HuH-7.5 (cell line): ENCODE results near the gene PID1.

Experiments
- DNase-seq: peaks from one replicate; pipeline ENCODE4 v3.0.0; 2011; ENCODE audit warnings: low spot score

The PID1 gene

DNA sequence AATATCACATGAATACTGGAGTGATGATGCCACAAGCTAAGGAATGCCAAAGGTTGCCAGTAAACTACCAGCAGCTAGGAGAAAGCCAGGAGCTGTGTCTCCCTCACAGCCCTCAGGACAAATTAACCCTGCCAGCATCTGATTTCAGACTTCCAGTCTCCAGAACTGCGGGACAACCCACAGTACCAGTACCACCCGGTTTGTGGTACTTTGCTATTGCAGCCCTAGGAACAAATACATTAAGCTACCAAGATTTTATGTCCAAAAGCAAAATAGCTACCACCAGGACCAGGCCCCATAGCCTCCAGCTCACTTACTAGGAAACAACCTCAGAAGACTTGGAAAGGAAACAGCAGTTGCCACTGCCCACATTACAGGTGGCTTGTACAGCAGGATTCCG is 10.0 kb downstream of the PID1 start:
- no peak for DNase-seq

DNA sequence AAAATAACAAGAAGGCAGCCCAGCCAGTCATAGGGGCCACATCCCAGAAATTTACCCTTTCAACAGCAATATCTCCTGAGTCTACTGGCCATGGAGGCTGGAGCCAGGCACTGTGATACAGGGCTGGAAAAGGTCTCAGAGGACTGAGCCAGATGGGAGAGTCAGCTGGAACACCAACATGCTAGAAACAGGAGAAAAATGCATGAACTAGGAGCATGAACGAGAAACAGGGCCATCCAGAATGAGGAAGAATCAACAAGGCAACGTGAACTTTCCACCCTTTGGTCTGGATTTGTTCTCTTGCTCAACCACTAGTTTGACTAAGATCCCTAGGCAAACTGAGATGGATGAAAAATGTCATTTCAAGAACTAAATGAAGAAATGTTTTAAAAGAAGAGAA is 13.1 kb downstream of the PID1 start:
- no peak for DNase-seq

DNA sequence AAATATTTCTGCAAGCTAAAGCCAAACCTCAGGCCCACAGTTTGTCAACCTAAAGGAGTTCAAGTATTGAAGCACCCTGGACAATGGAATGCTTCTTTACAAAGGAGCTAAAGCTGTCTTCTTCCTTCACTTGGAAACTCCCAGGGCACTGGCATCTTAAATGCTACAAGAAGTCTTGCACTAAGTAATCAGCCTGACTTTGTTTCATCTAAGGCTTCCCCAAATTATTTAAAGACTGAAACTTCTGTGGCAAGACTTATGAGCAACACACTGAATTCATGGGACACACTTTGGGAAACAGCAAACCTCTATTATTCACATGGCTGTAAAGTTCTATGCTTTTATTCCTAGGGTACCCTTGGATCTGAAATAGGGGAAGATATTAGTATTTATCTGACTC is 14.7 kb downstream of the PID1 start:
- DNase-seq = no peak

DNA sequence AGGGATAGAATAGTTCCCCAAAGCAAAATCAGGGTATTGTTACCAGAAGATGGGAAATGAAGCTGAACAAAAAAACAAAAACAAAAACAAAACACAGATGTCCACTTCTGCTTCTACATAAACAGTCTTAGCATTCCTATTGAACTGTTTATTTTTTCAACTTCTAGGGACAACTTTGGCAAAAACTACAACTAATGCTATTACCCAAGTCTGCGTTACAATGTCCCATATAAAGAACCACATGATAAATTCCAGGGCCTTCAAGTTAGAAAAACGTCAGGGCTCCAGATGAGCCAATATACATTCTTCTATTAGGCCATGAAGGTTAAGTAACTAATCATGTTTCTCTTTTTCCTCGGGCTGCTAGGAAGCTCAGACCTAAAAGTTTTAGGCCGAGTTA is 16.9 kb downstream of the PID1 start:
- no peak for DNase-seq

DNA sequence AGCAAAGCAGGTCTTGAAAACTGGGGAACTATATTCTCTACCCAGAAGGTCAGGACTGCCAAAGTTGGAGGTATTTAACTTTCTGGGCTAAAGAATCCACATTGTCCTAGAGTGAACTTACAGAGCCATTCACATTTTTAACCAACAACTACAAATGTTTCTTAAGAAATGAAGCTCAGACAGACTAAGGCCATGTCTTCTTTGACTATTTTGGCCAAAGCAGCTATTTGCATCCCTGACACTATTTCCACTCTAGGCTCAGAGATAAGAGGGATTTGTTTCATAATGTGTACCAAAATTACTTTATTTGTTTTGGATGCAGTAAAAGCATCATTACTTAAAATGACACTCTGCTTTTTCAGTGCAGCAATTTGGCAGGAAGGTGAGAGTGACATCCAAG is 18.1 kb downstream of the PID1 start:
- no peak for DNase-seq

DNA sequence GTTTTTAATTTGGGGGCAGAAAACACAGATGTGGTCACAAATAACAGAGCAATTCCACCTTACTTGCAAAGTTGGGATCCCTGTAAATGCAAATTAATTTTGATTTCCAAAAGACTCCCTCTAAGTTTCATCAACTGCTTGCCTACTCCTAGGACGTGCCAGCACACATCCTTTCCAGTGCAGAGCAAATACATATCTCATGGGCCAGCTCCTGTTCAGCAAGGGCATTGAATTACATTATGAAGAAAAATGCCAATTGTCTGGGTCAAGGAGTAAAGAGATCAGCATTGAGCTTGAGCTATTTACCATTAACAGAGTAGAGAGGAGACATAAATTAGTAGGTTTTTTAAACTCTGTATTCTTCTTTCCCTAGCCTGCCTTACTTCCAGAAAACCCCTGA is 18.8 kb downstream of the PID1 start:
- no peak for DNase-seq

DNA sequence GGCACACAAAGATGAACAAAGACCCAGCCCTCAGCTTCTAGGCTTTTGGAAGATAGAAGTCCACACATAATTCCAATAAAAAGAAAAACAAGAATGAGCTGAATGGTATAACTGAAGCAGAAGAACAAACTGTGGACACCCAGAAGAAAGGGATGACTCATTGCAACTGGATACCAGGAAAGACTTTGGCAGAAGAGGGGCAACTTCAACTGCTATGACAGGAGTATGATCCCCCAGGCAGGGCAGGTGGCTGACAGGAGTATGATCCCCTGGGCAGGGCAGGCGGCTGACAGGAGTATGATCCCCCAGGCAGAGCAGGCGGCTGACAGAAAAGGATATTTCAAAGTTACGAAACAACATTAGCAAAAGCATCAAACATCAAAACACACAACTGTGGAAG is 21.6 kb downstream of the PID1 start:
- no peak for DNase-seq

DNA sequence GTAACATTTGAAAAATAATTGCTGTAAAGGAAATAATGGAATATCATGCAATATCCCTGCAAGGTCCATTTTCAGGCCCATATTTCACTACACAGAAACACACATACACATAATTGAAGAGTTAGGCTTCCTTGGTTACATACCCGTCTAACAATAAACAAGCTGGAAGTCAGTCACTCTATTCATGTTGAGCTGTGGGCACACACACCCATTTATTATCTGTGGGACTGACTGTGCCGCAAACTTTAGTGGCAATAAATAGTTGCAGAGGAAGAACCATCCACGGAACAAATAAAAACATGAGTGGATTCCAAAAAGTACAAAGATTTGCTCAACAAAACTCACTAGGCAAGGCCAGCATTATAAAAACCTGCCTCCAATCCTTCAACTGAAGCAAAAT is 24.8 kb downstream of the PID1 start:
- DNase-seq = no peak

DNA sequence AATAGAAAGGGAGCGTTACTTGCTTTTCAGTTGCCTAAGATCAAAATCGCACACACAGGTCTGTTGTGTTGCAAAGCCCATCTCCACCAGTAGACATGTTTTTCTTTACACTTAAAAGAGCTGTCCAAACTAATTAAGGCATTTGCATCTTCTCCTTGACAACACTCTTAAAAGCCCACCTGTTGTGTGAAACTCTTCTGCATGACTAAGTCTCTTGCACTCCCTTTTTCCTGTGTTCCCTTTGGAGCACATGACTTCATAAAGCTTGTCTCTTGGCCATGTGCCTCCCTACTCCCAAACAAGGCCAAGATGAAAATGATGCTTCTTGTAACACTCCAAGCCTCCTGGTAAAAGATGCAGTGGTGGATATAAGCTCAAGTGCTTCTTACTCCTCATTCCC is 26.1 kb downstream of the PID1 start:
- no peak for DNase-seq

DNA sequence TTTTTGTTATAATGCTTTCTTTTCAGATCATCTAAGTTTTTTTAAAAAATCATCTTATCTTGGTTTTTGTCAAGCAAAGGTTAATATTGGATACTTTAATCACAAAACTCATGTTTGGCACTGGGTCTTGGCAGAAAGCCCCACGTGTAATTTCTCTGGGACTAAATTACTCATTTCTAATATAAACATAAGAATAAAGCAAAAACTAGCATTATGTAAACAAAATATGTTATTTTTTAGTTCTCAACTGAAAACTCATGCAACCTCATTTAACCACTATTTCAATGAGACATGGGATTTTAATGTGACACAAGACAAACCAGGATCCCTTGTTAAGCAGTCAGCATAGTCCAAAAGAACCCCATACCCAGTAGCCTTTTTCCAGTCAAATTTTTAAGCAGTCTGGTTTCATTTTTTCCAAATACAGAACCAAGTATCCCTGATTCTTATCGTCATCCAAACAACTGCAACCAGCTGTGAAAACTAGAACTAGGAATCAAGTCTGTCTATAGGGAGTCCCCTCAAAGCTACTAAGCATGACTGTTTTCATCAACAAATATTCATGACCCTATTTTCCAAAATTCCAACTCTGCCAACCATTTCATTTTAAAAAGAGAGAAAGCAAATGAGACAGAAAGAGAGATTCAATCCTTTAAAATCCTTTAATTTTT is 27.1 kb downstream of the PID1 start:
- no peak for DNase-seq

DNA sequence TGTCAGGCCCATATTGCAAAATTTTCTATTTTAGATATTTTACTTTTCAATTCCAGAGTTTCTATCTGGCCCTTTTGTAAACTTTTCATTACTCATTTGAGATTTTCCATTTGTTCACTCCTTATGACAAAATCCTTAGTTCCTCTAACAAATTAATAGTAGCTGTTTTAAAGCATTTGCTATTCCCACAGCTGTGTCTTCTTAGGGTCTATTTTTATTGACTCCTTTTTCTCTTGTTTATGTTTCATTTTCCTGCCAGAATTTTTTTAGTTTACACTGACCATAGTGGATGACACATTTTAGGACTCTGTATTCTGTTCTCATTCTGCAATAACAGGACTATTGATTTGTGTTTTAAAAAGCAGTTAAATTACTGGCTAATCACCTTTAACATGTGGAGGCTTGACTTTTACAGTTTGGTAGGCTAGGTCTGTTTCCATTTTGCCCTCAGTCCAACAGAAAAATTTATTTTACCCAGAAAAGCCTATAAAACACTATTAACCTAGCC is 30.0 kb downstream of the PID1 start:
- DNase-seq = no peak

DNA sequence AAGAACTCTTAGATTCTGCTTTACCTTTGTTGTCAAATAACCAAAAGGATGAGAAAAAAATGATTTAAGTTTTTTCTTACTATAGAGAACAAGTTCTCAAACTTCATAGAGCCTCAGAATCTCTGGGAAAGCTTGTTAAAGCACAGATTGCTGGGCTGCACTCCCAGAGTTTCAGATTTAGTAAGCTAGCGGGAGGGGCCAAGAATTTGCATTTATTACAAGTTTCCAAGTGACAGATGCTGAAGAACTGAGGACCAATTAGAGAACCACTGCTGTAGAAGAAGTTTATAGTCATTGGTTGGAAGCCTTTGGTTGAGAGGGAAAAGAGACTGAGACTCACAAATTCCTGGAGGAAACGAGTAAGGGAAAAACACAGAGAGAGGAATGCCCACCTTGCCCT is 32.1 kb downstream of the PID1 start:
- DNase-seq = no peak

DNA sequence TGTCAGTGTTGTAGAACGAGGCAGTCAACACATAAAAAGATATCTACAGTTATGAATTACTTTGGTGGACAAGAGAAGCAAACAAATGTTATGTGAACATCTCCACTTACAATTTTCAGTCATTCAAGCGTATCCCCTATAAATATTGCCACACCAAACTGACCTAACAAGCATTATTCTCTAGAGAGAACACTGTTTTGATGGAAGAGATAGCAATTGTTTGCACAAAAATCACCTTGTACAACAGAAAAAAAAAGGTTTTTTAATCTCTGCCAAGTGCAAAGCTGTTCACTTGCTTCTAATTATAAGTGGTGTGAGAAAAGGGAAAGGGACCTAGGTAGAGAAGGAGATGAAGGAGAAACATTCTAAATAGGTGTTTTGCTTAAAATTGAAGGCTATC is 33.8 kb downstream of the PID1 start:
- no peak for DNase-seq

DNA sequence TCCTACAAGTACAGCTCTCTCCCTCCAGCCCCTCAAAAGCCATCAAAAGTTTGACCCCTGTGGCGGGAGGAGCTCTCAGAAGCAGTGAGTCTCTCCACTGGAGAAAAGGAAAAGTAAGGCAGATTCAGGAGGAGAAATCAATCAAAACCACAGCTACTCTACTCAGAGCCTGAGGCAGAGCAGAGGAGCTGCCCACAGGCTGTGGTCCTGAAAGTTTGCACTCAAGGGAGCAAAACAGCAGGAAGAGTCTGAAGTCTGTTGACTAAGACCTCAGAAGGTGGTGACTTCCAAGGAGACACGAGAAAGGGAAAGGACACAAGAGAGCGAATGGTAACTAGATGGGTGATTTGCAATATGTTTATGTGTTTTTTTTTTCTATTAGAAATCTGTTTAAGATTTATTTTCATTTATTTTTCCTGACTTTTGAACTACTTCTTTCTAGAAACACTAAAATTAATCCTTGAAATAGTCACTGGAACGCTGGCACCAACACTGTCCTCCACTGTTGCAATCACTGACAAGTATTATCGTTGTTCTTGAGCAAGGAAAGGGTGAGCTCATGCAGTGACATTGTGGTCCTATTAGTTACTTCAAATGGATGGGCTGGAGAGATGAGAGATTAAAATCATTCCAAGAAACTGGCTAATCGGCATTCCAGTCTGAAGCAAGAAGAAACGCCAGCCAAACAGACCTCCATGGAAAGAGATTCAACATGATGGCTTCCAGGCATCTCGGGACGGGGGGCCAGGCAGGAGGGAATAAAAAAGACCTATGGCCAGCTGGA is 35.8 kb downstream of the PID1 start:
- no peak for DNase-seq

DNA sequence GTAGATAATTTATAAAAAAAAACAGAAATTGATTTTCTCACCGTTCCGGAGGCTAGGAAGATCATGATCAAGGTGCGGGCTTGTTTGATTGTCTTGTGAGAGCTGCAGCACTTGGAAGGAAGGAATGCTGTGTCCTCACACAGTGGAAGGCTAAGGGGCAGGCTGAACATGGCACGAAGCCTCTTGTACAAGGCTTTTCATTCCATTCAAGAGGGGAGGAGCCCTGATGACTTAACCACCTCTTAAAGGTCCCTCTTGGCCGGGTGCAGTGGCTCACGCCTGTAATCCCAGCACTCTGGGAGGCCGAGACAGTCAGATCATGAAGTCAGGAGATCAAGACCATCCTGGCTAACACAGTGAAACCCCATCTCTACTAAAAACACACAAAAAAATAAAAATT is 39.2 kb downstream of the PID1 start:
- DNase-seq = no peak

DNA sequence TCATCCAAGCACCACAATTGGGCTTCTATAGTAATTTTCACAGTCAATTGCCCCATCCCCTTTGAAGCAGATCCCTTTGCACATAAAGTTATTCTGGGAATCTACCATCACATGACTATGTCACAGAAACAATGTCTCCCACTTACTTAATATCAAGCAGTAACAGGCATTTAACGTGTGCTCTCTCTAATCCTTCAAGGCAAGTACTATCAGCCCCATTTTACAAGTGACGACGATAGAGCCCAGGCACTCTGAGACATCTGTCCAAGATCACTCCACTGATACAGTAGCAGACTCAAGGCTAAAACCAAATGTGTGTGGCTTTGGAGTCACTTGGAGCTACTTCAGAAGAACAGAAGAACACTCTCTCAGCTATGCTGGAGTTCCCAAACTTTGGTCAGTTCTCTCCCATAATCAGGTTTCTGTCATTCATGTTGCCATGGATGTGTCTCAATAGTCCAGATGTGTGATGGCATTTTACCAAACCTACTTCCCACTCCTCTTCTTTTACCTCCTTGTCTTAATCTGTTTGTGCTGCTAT is 39.7 kb downstream of the PID1 start:
- no peak for DNase-seq

DNA sequence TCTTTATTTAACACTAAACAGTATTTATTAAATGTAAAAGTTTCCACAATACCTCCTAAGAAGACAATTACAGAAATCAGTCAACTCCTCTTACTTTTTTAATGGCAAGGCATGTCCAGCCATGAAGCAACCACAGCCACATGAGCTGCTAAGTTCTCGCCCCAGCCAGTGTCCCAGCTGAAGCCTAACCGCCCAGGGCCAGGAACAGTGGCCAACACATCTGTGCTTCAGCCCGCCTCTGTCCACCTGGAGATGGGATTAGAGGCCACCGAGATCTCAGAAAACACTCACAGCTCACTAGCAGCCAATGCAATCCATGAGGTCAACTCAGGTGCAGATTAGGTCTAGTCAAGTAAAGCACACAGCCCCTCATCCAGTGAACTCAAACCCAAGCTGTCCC is 40.2 kb downstream of the PID1 start:
- DNase-seq = no peak

DNA sequence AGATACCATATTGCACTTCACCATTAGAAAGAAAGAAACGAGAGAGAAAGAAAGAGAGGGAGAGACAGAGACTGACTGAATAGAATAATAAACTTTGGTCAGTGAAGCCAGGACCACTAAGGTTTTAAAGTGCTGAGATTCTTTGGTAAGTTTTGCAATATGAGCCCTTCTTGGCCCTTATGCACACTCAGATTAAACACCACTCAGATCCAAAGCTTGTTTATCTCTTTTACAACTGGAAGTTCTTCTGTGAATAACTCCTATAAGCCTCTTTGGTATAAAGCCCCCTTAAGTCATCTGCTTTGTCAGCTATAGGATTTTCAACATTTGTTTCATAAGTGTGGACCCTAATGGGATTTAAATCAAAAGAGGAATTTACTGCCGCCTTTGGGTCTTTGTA is 40.8 kb downstream of the PID1 start:
- no peak for DNase-seq

DNA sequence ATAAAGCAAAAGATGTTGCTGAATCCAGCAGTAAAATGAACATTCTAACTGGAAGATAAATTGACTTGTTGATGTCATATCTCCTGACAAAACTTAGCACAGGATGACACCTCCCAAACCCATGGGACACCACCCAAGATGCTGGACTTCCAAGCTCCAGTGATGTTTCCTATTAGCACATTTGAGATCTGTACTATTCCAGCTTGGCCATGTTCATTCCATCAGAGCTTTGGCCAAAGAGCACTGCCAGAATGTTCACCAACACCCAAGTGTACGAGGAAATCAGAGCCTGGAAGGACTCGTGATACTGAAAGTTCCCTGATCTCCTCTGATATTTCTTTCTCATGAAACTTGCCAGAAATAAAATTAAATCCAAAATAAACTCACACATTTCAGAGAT is 44.7 kb downstream of the PID1 start:
- no peak for DNase-seq

DNA sequence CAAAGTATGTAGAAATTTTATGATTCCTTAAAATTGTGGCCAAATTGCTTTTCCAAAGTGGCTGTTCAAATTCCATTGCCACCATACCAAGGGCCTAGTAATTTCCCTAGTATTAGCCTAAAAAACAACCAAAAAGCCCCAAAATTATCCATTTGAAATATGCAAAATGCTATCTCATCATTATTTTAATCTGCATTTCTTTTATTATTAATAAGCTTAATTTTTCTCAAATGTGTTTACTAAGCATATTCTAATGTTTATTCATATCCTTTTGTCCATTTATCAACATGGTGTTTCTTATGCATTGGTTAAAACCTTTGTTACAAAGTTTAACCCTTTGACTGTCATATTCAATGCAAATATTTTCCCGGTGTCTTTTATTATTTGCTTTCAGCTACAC is 48.0 kb downstream of the PID1 start:
- no peak for DNase-seq

DNA sequence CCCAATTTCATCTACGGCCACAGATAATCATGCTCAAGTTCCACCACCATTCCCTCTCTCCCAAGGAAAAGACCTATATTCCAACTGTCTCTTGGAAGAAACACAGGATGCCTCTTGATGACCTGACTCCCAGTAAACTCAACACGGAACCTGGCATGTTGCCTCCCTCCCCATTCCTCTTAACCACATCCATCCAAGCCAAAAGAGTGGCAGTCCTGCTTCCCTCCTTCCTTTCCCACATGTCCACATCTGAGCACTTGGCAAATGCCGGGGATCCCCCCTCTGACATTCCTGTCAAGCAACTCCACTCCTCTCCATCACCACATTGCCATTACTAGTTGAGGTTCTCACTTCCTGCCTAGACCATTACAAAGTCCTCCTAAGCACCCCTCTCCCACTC is 49.4 kb downstream of the PID1 start:
- DNase-seq = no peak

DNA sequence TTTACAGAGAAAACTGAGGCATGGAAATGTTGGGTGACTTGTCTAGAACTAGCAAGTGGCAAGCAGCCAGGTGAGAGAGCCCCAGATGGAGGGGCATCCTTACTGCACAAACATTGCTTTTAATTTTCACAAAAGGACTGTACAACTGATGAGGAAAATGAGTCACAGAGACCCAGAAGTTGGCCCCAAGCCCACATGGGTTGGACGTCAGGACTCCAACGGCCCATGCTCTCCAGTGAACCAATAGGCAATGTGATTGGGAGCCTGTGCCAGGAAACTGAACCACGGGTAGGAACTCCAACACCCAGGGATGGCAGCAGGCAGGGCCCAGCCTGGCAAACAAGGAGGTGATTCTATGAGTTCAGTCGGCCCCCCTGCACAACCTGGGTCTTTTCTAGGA is 50.8 kb downstream of the PID1 start:
- DNase-seq = no peak

DNA sequence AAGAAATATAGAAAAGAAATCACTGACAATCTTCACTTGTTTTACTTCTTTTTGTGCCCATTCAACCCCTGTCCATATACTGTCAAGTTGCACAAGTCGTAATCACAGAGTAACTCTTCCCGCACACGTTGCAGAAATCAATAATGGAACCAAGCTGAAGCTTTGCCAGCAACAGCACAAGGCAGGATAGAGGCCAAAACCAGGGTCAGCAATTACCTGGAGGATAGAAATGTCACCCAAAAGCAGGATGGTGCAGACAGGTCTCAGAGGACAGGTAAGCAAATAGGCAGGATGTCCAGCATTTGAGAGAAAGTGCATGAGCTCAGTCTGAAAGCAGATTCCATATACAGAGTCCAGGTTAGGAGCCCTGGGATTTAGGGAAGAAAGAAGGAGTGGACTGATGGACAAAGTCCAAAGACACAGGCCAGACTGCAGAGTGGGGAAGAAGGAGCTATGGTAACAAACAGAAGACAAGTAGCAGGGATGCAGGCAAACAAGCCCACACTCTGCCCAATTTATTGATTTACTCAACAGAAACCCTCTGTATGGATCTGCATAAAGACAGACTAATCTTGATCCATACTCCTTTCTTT is 52.7 kb downstream of the PID1 start:
- no peak for DNase-seq
